Activated naive CD8-positive, alpha-beta T cell treated with anti-CD3 and anti-CD28 coated beads for 36 hours (primary cell): Measurements from ENCODE around the gene SAE1. TPM values are rescaled to one million over a fixed set of nuclear protein-coding genes. Genes with fewer than 3 reads are reported as not detected.

Experiments
- DNase-seq: peaks from one replicate; pipeline ENCODE4 v3.0.0; 2021
- H3K27ac Mint-ChIP-seq: one replicate; pipeline ENCODE4 v1.8.0; 2022; ENCODE audit warnings: mild to moderate bottlenecking, moderate library complexity, mixed read lengths
- H3K27me3 Mint-ChIP-seq: one replicate; pipeline ENCODE4 v1.8.0; 2022; ENCODE audit warnings: mild to moderate bottlenecking, mixed read lengths
- H3K36me3 Mint-ChIP-seq: one replicate; pipeline ENCODE4 v1.8.0; 2021; ENCODE audit warnings: mild to moderate bottlenecking, mixed read lengths
- H3K4me1 Mint-ChIP-seq: one replicate; pipeline ENCODE4 v1.8.0; 2021; ENCODE audit warnings: mixed read lengths
- H3K4me3 Mint-ChIP-seq: one replicate; pipeline ENCODE4 v1.8.0; 2022; ENCODE audit warnings: mild to moderate bottlenecking, moderate library complexity, mixed read lengths
- H3K9me3 Mint-ChIP-seq: one replicate; pipeline ENCODE4 v1.8.0; 2022; ENCODE audit warnings: mixed read lengths
- total RNA-seq, 2 experiments: library from RNA; stranded (reverse); gene quantifications; one replicate each; pipeline ENCODE4 v1.2.3, GENCODE V29; 2021

Gene SAE1
- total RNA-seq, 2 experiments from 2014 or later: 141 to 149 TPM

DNA sequence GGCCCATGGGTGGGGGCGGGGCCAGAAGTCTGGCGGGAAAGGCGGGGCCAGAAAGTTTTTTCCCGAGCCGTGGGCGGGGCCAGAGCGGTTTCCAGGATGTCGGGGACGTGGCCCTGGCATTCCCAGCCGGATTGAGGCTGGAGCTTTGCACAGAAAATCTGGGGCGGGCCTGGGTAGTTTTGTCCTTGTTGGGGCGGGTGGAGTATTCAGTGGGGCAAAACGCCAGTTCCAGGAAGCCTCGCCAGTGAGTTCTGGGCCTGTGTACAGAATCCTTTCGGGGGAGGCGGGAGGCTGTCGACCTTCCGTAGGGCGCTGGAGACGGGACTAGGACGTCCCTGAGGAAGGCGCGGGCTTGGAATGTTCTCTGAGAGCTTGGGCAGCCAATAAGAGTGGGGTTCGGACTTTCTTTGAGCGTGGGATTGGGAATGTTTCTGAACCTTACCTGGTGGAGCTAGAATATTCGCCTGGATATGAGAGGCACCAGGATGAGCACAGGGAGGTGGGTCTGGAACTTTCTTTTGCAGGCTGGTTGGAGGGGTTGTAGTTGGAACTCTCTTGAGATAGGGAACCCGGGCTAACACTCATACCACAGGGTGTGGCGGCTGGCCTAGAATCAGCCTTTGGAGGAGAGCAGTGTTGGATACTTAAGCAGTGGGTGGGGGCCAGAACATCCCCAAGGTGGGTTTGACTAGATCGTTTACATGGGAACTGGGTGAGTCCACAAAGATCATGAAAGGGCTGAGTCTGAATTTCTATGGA lies 127.0 kb downstream of the SAE1 start:
- Mint-ChIP-seq H3K27me3 (no peaks in the 10 kb centered on the region), H3K36me3 (peaks cover 28% of the 10 kb centered on the region), H3K9me3 (no peaks in the 10 kb centered on the region), H3K4me1 (peaks cover 24% of the 10 kb centered on the region), H3K27ac (peak overlapping the region; percentile 92), H3K4me3 (peak overlapping the region; percentile 91)
- DNase-seq: no peak

DNA sequence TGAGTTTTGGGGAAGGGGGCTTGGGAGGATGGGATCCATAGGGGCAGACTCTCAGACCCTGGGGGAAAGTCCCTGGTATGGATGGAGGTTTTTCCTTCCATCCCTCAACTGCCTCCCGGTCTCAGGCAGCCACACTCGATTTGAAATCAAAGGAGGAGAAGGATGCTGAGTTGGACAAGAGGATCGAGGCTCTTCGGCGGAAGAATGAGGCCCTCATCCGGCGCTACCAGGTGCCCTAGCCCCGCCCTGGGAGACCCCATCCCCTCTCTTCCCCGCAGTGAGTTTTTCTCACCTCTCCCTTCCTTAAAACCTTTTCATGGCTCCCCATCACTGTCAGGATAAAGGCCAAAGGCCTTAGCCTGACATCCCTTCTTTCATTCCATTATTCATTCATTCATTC lies 127.8 kb downstream of the SAE1 start:
- peaks cover 24% of the 10 kb centered on the region for H3K4me1 Mint-ChIP-seq
- DNase-seq: no peak
- peak overlapping the region; percentile 91 for H3K4me3 Mint-ChIP-seq
- no peaks in the 10 kb centered on the region for H3K9me3 Mint-ChIP-seq
- H3K27ac Mint-ChIP-seq: no peak overlapping the region
- peaks cover 28% of the 10 kb centered on the region for H3K36me3 Mint-ChIP-seq
- H3K27me3 Mint-ChIP-seq: no peaks in the 10 kb centered on the region

GRCh38 chr19:47258895-47259555 lies 128.4 kb downstream of the SAE1 start:
- Mint-ChIP-seq H3K36me3 (peaks cover 28% of the 10 kb centered on the region), H3K4me3 (peak overlapping the region; percentile 50), H3K27ac (no peak overlapping the region), H3K4me1 (peaks cover 24% of the 10 kb centered on the region), H3K27me3 (no peaks in the 10 kb centered on the region), H3K9me3 (no peaks in the 10 kb centered on the region)
- no peak for DNase-seq

Other genes starting within 250 kb of the SAE1 start
- gene NPAS1, start 111.0 kb upstream of the SAE1 start, total RNA-seq: under 1 TPM; 0.52 to 0.91 TPM
- gene TMEM160, start 82.2 kb upstream of the SAE1 start, total RNA-seq: 10 to 100 TPM; 48.9 to 49.2 TPM
- gene ZC3H4, start 17.1 kb upstream of the SAE1 start, total RNA-seq: 100 to 1,000 TPM; 103 to 110 TPM
- gene BBC3, start 100.4 kb downstream of the SAE1 start, total RNA-seq: 10 to 100 TPM; 12.5 to 13.3 TPM
- 10 to 100 TPM; 28.4 to 29.3 TPM for gene CCDC9, start 125.7 kb downstream of the SAE1 start, total RNA-seq
- gene INAFM1, start 144.1 kb downstream of the SAE1 start, total RNA-seq: 10 to 100 TPM in 1 of 2 experiments, 1 to 10 TPM in 1; 9.8 to 10.6 TPM
- gene C5AR1, start 179.0 kb downstream of the SAE1 start, total RNA-seq: 1 to 10 TPM; 1.4 to 1.8 TPM
- gene C5AR2, start 201.3 kb downstream of the SAE1 start, total RNA-seq: not detected
- gene DHX34, start 218.5 kb downstream of the SAE1 start, total RNA-seq: 10 to 100 TPM; 17.4 to 19.5 TPM